ENCODE data around the gene CS. TPM values are rescaled to one million over a fixed set of nuclear protein-coding genes. Genes with fewer than 3 reads are reported as not detected.

CS gene
- total RNA-seq, 1 experiment from 2014 or later = 250 TPM

DNA sequence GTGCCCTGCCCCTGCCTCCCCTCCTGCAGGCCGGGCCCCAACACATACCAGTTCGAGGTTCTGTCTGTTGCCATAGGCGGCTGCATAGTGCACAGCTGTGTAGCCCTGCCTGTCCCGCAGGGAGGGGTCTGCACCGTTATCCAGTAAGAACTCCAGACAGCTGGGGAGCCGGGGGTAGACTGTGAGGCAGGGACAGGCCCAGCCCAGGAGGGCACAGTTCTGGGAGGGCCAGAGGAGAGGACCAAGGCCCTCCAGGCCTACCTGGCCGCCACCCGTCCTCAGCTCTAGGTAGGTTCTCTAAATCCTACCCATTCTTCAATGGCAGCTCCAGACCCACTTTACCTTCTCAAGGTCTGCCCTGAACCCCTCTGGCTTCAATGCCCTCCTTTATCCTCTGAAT, 51.4 kb downstream of the CS start:
- peak overlapping the region in 1 of 3 experiments; percentile 18; a peak in 2 of 7 replicates for H3K27ac Mint-ChIP-seq
- H3K56ac ChIP-seq (ENCODE audit: insufficient read length, low read depth, low read length) = no peak overlapping the region
- no peak overlapping the region for H2BK12ac ChIP-seq (ENCODE audit: insufficient read length, low read depth, low read length)
- no peaks in the 10 kb centered on the region for H3K23me2 ChIP-seq (ENCODE audit: insufficient read length, low read depth, low read length, poor library complexity, severe bottlenecking)
- H3K23ac ChIP-seq (ENCODE audit: insufficient read length, low read depth, low read length) = no peak overlapping the region
- H3T11ph ChIP-seq (ENCODE audit: low read length) = no peak overlapping the region
- no peak overlapping the region for H3K27ac ChIP-seq (ENCODE audit: insufficient read length, low read depth, low read length)
- H3K18ac ChIP-seq (ENCODE audit: insufficient read length, low read depth, low read length) = no peak overlapping the region
- TF ChIP-seq, protein P1, sequence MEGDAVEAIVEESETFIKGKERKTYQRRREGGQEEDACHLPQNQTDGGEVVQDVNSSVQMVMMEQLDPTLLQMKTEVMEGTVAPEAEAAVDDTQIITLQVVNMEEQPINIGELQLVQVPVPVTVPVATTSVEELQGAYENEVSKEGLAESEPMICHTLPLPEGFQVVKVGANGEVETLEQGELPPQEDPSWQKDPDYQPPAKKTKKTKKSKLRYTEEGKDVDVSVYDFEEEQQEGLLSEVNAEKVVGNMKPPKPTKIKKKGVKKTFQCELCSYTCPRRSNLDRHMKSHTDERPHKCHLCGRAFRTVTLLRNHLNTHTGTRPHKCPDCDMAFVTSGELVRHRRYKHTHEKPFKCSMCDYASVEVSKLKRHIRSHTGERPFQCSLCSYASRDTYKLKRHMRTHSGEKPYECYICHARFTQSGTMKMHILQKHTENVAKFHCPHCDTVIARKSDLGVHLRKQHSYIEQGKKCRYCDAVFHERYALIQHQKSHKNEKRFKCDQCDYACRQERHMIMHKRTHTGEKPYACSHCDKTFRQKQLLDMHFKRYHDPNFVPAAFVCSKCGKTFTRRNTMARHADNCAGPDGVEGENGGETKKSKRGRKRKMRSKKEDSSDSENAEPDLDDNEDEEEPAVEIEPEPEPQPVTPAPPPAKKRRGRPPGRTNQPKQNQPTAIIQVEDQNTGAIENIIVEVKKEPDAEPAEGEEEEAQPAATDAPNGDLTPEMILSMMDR (conservative IDR thresholded peaks at IDR 0.05) = no peak
- H3K79me2 ChIP-seq (ENCODE audit: insufficient read depth, low read length) = no peaks in the 10 kb centered on the region
- H4K91ac ChIP-seq (ENCODE audit: insufficient read length, low read depth, low read length) = no peak overlapping the region
- no peak overlapping the region for H2BK20ac ChIP-seq (ENCODE audit: low read depth, low read length, poor library complexity, severe bottlenecking)
- no peak for DNase-seq
- peaks cover 2% of the 10 kb centered on the region for H4K20me1 ChIP-seq (ENCODE audit: control insufficient read depth, insufficient read depth, insufficient read length)
- H2BK5ac ChIP-seq (ENCODE audit: insufficient read length, low read length) = no peak overlapping the region
- H3K9me3 Mint-ChIP-seq = no peaks in the 10 kb centered on the region; a peak in 1 of 5 replicates
- H3K4me1 Mint-ChIP-seq = no peaks in the 10 kb centered on the region
- H3K79me1 ChIP-seq (ENCODE audit: insufficient read depth, low read depth, low read length, poor library complexity, severe bottlenecking) = no peaks in the 10 kb centered on the region
- H3K4ac ChIP-seq (ENCODE audit: low read depth, low read length) = no peak overlapping the region
- H3K4me3 Mint-ChIP-seq = no peak overlapping the region
- no CpG with 5 or more reads among the region's 8 CpGs for WGBS (ENCODE audit: extremely low coverage, insufficient read length, low lambda C conversion rate)
- H3K36me3 Mint-ChIP-seq (ENCODE audit: insufficient read depth in 1 of 3, low read depth in 3 of 3) = peaks cover 52 to 88% (median 80%) of the 10 kb centered on the region in 3 experiments; a peak in 6 of 7 replicates
- H3K27me3 ChIP-seq (ENCODE audit: insufficient read depth, low read length) = no peaks in the 10 kb centered on the region
- H2AK5ac ChIP-seq (ENCODE audit: insufficient read length, low read length) = no peak overlapping the region
- no peak overlapping the region for H2BK15ac ChIP-seq (ENCODE audit: low read depth, low read length)
- H3K4me1 ChIP-seq (ENCODE audit: insufficient read depth, low read length) = no peaks in the 10 kb centered on the region
- no peak overlapping the region for H3K4me2 ChIP-seq (ENCODE audit: insufficient read depth, insufficient read length, low read length)
- H3K14ac ChIP-seq (ENCODE audit: insufficient read depth, low read length) = no peak overlapping the region
- H2AFZ ChIP-seq (ENCODE audit: low read length) = no peak overlapping the region
- no peaks in the 10 kb centered on the region for H3K9me3 ChIP-seq (ENCODE audit: control insufficient read depth, low read depth, low read length)
- H3K9ac ChIP-seq (ENCODE audit: extremely low read depth, insufficient read length, low read length) = no peak overlapping the region
- no peak overlapping the region for H4K8ac ChIP-seq (replicated peaks; ENCODE audit: insufficient read length, low read depth, low read length)
- H4K5ac ChIP-seq (ENCODE audit: insufficient read length, low read depth, low read length) = no peak overlapping the region
- no peaks in the 10 kb centered on the region for H3K27me3 Mint-ChIP-seq (ENCODE audit: low read depth)
- no peak overlapping the region for H2BK120ac ChIP-seq (ENCODE audit: low read depth, low read length, poor library complexity, severe bottlenecking)

Measured in H9 (cell line).